ENCODE results near the gene PDZD2.

PDZD2 gene

GRCh38 chr5:31641575-31641974, 2.6 kb downstream of the PDZD2 start:
- TF ChIP-seq CTCF (IDR thresholded peaks at IDR 0.05; ENCODE audit: low read depth, low read length, missing control alignments) = no peak
- no peak overlapping the region for H3K4me3 ChIP-seq (replicated peaks; ENCODE audit: low read depth, low read length)
- no peak for DNase-seq (ENCODE audit: extremely low read depth, low read depth)

DNA sequence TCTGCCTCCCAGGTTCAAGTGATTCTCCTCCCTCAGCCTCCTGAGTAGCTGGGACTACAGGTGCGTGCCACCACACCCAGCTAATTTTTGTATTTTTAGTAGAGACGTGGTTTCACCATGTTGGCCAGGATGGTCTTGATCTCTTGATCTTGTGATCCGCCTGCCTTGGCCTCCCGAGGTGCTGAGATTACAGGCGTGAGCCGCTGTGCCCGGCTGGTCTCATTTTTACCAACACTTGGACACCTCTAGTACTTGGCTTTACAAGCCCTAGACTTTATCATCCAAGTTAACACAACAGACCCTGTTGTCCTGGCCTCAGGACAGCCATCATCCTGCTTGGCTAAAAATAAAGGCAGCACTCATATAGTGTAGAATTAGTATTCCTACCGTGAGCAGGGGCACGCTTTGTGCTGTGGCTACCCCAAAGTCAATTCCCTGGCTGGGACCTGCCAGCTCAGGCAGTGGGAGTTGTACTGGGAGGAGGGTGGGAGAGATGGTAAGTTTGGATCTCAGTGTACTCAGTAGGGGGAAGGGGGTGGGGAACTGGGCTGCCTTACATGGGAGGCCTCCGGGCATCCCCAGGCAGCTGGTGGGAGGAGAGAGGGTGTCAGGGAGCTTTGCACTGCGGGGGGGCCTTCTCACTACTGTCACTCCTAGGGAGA, 6.6 kb downstream of the PDZD2 start:
- no peak overlapping the region for H3K4me3 ChIP-seq (replicated peaks; ENCODE audit: low read depth, low read length)
- no peak for DNase-seq (ENCODE audit: extremely low read depth, low read depth)
- no peak for TF ChIP-seq CTCF (IDR thresholded peaks at IDR 0.05; ENCODE audit: low read depth, low read length, missing control alignments)

- TF ChIP-seq CTCF (IDR thresholded peaks at IDR 0.05; ENCODE audit: low read depth, low read length, missing control alignments) = no peak
- no peak overlapping the region for H3K4me3 ChIP-seq (replicated peaks; ENCODE audit: low read depth, low read length)
- no peak for DNase-seq (ENCODE audit: extremely low read depth, low read depth)
Observed at GRCh38 chr5:31648326-31648725, 9.4 kb downstream of the PDZD2 start.

DNA sequence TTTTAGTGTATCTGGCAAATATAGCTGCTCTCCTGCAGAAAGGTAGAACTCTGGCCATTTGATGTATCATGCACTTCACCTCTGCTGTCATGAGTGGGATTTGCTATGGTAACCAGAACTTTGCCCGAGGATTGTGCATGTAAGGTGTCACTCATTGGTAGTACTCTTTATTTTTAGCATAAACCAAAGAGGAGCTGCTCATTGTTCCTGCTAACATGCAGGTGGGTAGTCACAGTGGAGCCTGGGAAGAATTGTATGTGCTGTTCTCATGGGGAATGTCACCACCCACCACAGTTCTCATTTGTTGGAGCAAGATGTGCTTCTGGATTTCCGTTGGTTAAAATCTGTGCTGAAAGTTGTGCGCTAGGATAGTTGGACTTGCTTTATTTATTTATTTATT, 12.3 kb downstream of the PDZD2 start:
- no peak for TF ChIP-seq CTCF (IDR thresholded peaks at IDR 0.05; ENCODE audit: low read depth, low read length, missing control alignments)
- no peak overlapping the region for H3K4me3 ChIP-seq (replicated peaks; ENCODE audit: low read depth, low read length)
- DNase-seq (ENCODE audit: extremely low read depth, low read depth) = no peak

DNA sequence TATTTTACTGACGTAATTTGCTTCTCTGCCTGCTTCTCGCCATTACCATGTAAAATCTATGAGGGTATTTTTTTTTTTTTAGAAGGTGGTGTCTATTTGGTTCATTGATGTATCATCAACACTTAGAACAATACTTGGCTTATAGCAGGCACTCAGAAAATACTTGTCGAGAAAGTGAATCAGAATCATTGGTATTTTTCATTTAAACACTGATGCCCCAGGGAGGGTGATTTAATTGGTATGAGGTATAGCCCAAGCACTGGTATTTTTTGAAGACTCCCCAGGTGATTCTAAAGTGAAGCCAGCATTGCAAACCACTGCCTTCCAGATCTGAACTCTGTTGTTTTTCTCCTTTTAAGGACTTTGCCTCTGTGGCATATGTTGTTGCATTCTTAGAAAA, 16.6 kb downstream of the PDZD2 start:
- no peak for TF ChIP-seq CTCF (IDR thresholded peaks at IDR 0.05; ENCODE audit: low read depth, low read length, missing control alignments)
- no peak for DNase-seq (ENCODE audit: extremely low read depth, low read depth)
- no peak overlapping the region for H3K4me3 ChIP-seq (replicated peaks; ENCODE audit: low read depth, low read length)

DNA sequence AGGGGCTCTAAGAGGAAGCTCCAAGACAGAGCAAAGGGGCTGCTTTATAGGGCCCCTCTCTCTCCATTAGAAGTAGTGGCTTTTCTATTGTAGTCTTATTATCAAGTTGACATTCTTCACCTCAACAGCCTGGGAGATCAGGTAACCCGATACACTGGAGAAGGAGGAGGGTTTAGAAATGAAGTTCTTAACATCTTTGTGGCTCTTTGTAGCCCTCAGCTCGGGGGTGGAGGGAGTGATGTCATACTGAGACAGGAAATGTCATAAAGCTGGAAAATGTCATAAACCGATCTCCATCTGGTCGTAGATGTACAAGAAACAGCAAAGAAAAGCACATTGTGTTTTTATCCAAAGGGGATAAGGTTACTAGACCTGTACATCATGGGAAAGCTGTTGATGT, 17.9 kb downstream of the PDZD2 start:
- TF ChIP-seq CTCF (IDR thresholded peaks at IDR 0.05; ENCODE audit: low read depth, low read length, missing control alignments) = no peak
- DNase-seq (ENCODE audit: extremely low read depth, low read depth) = no peak
- H3K4me3 ChIP-seq (replicated peaks; ENCODE audit: low read depth, low read length) = no peak overlapping the region
